Tibial nerve (tissue), 4 donors: ENCODE data around the gene RIN3. TPM values are rescaled to one million over a fixed set of nuclear protein-coding genes. Genes with fewer than 3 reads are reported as not detected.

ENCODE experiments used
- DNase-seq, 2 donors: peaks; one replicate each; pipeline ENCODE4 v3.0.0-alpha.2; 2019; ENCODE audit warnings: low spot score in 2 of 2
- H3K27ac ChIP-seq, 4 donors: fragments of 200-600 bp; sonication (generic) in 3 of 4; one replicate each; pipeline ENCODE4 v1.5.1; 2017 to 2019; ENCODE audit warnings: mild to moderate bottlenecking in 1 of 4
- H3K27me3 ChIP-seq, 2 donors: fragments of 200-600 bp; sonication (generic) in 1 of 2; one replicate each; pipeline versions ENCODE4 v1.5.1 to v1.6.0; 2017 to 2019
- H3K36me3 ChIP-seq, 3 donors: fragments of 200-600 bp; sonication (generic); one replicate each; pipeline ENCODE4 v1.5.1; 2018 to 2019
- H3K4me1 ChIP-seq, 4 donors: fragments of 200-600 bp; sonication (generic) in 3 of 4; one replicate each; pipeline ENCODE4 v1.5.1; 2017 to 2019
- H3K4me3 ChIP-seq, 4 donors: fragments of 200-600 bp; sonication (generic) in 3 of 4; one replicate each; pipeline ENCODE4 v1.5.1; 2017 to 2019; ENCODE audit warnings: mild to moderate bottlenecking in 1 of 4, moderate library complexity in 1 of 4
- H3K9me3 ChIP-seq, 4 donors: fragments of 200-600 bp; sonication (generic) in 3 of 4; one replicate each; pipeline ENCODE4 v1.5.1; 2017 to 2019
- EP300 ChIP-seq, 2 donors: sonication (generic); formaldehyde crosslinking; IDR thresholded peaks; one replicate each; pipeline ENCODE4 v1.6.1; 2017; ENCODE audit warnings: antibody characterized with exemption in 2 of 2, mild to moderate bottlenecking in 1 of 2
- POLR2A ChIP-seq, 2 donors: fragments of 450-650 bp; IDR thresholded peaks; one replicate each; pipeline ENCODE4 v1.6.1; 2017; ENCODE audit warnings: antibody characterized with exemption in 2 of 2, mild to moderate bottlenecking in 2 of 2, moderate library complexity in 2 of 2
- WGBS, 2 donors: methylation state at CpG; one replicate each; pipeline ENCODE4 v1.1.5; 2018; 5-methylcytosine and 5-hydroxymethylcytosine counted together
- total RNA-seq, 4 donors: library from RNA; depleted of rRNA; stranded (reverse); fragments of >200 nt; gene quantifications; one replicate each; pipeline ENCODE4 v1.1.0, GENCODE V29; 2016
- TF ChIP-seq, protein P1 (sequence below), 5 experiments: fragments of 200-600 bp in 3 of 5; fragments of 450-650 bp in 2 of 5; sonication (generic) in 3 of 5; IDR thresholded peaks; one replicate each; pipeline ENCODE4 v1.5.1; 2016 to 2019; ENCODE audit warnings: antibody characterized with exemption in 5 of 5, mild to moderate bottlenecking in 3 of 5, moderate library complexity in 2 of 5

Gene RIN3
- total RNA-seq, 4 donors from 2014 or later, result 14.2 to 34.2 (median 15.5) TPM

- TF ChIP-seq, protein P1, sequence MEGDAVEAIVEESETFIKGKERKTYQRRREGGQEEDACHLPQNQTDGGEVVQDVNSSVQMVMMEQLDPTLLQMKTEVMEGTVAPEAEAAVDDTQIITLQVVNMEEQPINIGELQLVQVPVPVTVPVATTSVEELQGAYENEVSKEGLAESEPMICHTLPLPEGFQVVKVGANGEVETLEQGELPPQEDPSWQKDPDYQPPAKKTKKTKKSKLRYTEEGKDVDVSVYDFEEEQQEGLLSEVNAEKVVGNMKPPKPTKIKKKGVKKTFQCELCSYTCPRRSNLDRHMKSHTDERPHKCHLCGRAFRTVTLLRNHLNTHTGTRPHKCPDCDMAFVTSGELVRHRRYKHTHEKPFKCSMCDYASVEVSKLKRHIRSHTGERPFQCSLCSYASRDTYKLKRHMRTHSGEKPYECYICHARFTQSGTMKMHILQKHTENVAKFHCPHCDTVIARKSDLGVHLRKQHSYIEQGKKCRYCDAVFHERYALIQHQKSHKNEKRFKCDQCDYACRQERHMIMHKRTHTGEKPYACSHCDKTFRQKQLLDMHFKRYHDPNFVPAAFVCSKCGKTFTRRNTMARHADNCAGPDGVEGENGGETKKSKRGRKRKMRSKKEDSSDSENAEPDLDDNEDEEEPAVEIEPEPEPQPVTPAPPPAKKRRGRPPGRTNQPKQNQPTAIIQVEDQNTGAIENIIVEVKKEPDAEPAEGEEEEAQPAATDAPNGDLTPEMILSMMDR (IDR thresholded peaks at IDR 0.05), result no peak
- TF ChIP-seq EP300 (IDR thresholded peaks at IDR 0.05) (no peak), POLR2A (IDR thresholded peaks at IDR 0.05) (no peak)
- H3K27ac ChIP-seq, result no peak overlapping the region
Measured at GRCh38 chr14:92685784-92686355, 172.3 kb downstream of the RIN3 start.

DNA sequence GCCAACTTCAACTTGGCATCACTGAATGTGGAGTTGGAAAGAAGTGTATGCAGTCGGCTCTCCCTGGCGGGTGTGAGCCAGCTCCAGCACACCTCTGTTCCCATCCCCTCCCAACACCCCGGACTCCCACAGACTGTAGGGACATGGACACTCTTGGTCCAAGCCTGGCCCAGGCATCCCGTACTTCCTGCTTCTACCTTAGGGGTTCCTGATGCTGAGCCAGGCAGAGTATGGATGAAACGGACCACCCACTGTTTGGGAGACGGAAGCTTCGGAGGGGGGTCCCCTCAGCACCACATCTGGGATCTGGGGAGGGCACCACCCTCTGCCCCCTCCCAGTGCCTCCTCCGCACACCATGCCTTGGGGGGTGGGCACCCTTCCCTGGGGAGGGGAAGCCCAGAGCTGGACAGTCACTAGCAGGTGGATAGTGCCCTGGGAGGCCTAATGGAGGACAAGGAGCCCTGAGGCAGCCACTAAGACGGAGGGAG lies 172.9 kb downstream of the RIN3 start:
- H3K36me3 ChIP-seq, result peaks cover 0 to 52% (median 0%) of the 10 kb centered on the region in 3 donors
- no peaks in the 10 kb centered on the region for H3K9me3 ChIP-seq
- WGBS, 2 donors, result 61 to 82% methylated on average over 8 to 9 of the region's 9 CpGs
- no peak for DNase-seq
- H3K27ac ChIP-seq, result no peak overlapping the region
- H3K4me1 ChIP-seq, result peaks cover 0 to 19% (median 3%) of the 10 kb centered on the region in 4 donors
- peaks cover 0 to 14% of the 10 kb centered on the region in 2 donors for H3K27me3 ChIP-seq
- TF ChIP-seq POLR2A (IDR thresholded peaks at IDR 0.05) (no peak), EP300 (IDR thresholded peaks at IDR 0.05) (no peak)
- TF ChIP-seq, protein P1 (IDR thresholded peaks at IDR 0.05), result no peak
- H3K4me3 ChIP-seq, result peak overlapping the region in 1 of 4 donors; percentile 49

More at GRCh38 chr14:92685784-92686355, 172.3 kb downstream of the RIN3 start:
- Histone ChIP-seq H3K36me3 (peaks cover 0 to 52% (median 0%) of the 10 kb centered on the region in 3 donors), H3K4me1 (peaks cover 0 to 25% (median 6%) of the 10 kb centered on the region in 4 donors), H3K9me3 (no peaks in the 10 kb centered on the region), H3K27me3 (peaks cover 0 to 14% of the 10 kb centered on the region in 2 donors), H3K4me3 (no peak overlapping the region)
- DNase-seq, result no peak
- 96 to 97% methylated on average over 4 of the region's 4 CpGs for WGBS, 2 donors

DNA sequence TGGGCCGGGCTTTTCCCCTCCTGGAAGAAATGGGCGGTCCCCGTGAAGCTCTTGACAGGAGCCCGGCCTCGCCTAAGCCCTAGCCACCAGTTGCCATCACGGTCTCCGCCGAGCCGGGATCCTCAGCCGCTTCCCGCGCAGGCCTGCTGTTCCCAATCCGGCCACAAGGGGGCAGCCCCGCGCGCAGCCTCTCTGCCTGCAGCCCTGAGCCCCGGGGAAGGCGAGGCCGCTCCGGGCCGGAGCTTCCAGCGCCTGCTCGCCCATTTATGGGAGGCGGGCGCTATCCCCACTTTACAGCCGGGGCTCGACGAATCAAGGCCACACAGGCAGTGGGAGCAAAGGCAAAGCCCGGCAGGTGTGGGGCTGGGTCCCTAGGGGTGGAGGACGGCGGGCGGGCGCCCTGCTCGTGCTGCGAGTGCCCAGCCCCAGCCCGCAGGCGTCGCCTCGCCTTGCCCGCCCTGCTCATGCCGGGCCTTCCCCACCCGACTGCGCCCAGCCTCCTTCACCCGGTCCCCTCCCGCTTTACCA lies 173.4 kb downstream of the RIN3 start:
- TF ChIP-seq, protein P1 (IDR thresholded peaks at IDR 0.05), result peak; percentile 77 to 99 (median 98)
- TF ChIP-seq EP300 (IDR thresholded peaks at IDR 0.05) (no peak), POLR2A (IDR thresholded peaks at IDR 0.05) (peak in 1 of 2 donors; percentile 6)
- H3K4me3 ChIP-seq, result peak overlapping the region; percentile 13 to 49 (median 37)
- no peaks in the 10 kb centered on the region for H3K9me3 ChIP-seq
- H3K27ac ChIP-seq, result no peak overlapping the region
- 8 to 17% methylated on average over 7 to 41 of the region's 45 CpGs for WGBS, 2 donors
- H3K36me3 ChIP-seq, result peaks cover 0 to 51% (median 0%) of the 10 kb centered on the region in 3 donors
- H3K4me1 ChIP-seq, result peaks cover 0 to 20% (median 3%) of the 10 kb centered on the region in 4 donors
- peaks cover 0 to 14% of the 10 kb centered on the region in 2 donors for H3K27me3 ChIP-seq
- DNase-seq, result peak; percentile 59 to 67

DNA sequence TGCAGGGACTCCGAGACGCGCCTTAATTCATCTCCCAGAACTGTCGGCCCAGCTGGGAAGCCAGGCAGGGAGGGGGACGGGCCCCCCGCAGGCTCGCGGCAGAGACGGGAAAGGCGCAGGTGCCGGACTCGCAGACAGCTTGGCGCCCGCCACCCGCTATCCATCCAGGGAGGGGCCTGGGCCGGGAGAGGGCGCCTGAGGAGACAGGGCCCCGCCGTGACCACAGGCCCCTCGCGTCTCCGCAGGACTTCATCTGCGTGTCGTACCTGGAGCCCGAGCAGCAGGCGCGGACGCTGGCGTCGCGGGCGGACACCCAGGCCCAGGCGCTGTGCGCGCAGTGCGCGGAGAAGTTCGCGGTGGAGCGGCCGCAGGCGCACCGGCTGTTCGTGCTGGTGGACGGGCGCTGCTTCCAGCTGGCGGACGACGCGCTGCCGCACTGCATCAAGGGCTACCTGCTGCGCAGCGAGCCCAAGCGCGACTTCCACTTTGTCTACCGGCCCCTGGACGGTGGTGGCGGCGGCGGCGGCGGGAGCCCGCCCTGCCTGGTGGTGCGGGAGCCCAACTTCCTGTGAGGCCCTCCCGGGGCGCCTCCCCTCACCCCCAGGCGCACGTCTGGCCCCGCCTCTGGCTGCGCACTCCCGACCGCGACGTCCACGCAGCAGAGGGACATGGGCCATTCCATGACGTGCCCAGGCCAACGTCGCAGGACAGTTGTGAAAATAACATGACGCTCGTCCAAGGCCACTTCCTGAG lies 174.3 kb downstream of the RIN3 start:
- Histone ChIP-seq H3K27ac (no peak overlapping the region), H3K9me3 (no peaks in the 10 kb centered on the region), H3K4me1 (peaks cover 0 to 28% (median 5%) of the 10 kb centered on the region in 4 donors), H3K4me3 (peak overlapping the region; percentile 5 to 49 (median 37)), H3K36me3 (peaks cover 0 to 44% (median 0%) of the 10 kb centered on the region in 3 donors), H3K27me3 (peaks cover 0 to 14% of the 10 kb centered on the region in 2 donors)
- 35 to 39% methylated on average over 15 to 48 of the region's 80 CpGs for WGBS, 2 donors
- peak in 1 of 2 donors; percentile 7 for TF ChIP-seq EP300 (IDR thresholded peaks at IDR 0.05)
- TF ChIP-seq, protein P1 (IDR thresholded peaks at IDR 0.05), result no peak
- DNase-seq, result no peak
